SK-N-SH (cell line): ENCODE measurements around the gene KPNA4. TPM values are rescaled to one million over a fixed set of nuclear protein-coding genes. Genes with fewer than 3 reads are reported as not detected.

Experiments used
- CTCF ChIA-PET: fragments of 300-600, 350-600 bp; formaldehyde crosslinking; extraction: SDS; loops from one replicate; lab custom pipeline; 2021; lab: Yijun Ruan, JAX
- POLR2A ChIA-PET: fragments of 350-600 bp; sonication (Branson Sonifier 250); formaldehyde crosslinking; extraction: SDS; loops from one replicate; lab custom pipeline; 2020; ENCODE audit warnings: antibody characterized with exemption, inconsistent platforms; lab: Yijun Ruan, JAX
- DNase-seq: peaks from one replicate; pipeline ENCODE4 v3.0.0; 2012
- H2AFZ ChIP-seq: fragments of 200-600 bp; sonication (generic); 2 replicates; pipeline ENCODE4 v1.8.1; 2016; ENCODE audit warnings: antibody characterized with exemption, mild to moderate bottlenecking, low read depth
- H3F3A ChIP-seq: fragments of 200-600 bp; sonication (generic); replicated peaks from 2 replicates; pipeline ENCODE3; 2016; ENCODE audit warnings: antibody characterized with exemption, mild to moderate bottlenecking; ENCODE audit not compliant: insufficient read depth
- H3K27ac ChIP-seq, 2 experiments: fragments of 200-500 bp in 1 of 2; fragments of 200-600 bp in 1 of 2; sonication (Bioruptor generic) in 1 of 2; sonication (generic), shearing (Covaris generic) in 1 of 2; 2 replicates each; pipeline versions ENCODE4 v1.5.1 to v1.6.1; 2014 to 2016; ENCODE audit warnings: low read depth in 2 of 2, inconsistent platforms in 1 of 2, low read length in 1 of 2, mild to moderate bottlenecking in 1 of 2, mixed read lengths in 1 of 2
- H3K27me3 ChIP-seq: fragments of 200-600 bp; sonication (generic), shearing (Covaris generic); 2 replicates; pipeline ENCODE4 v1.6.1; 2016; ENCODE audit warnings: mixed run types; ENCODE audit not compliant: insufficient read depth
- H3K36me3 ChIP-seq, 2 experiments: fragments of 200-500 bp in 1 of 2; fragments of 200-600 bp in 1 of 2; sonication (Bioruptor generic) in 1 of 2; sonication (generic) in 1 of 2; replicated peaks in 1 of 2; 2 replicates each; pipeline versions ENCODE3 to v1.5.1; 2014 to 2016; ENCODE audit warnings: low read length in 1 of 2, mild to moderate bottlenecking in 1 of 2; ENCODE audit not compliant: insufficient read depth in 2 of 2, control insufficient read depth in 1 of 2
- H3K4me1 ChIP-seq, 2 experiments: fragments of 200-500 bp in 1 of 2; fragments of 200-600 bp in 1 of 2; sonication (Bioruptor generic) in 1 of 2; sonication (generic), shearing (Covaris generic) in 1 of 2; 2 replicates each; pipeline versions ENCODE4 v1.5.1 to v1.6.1; 2014 to 2016; ENCODE audit warnings: low read depth in 1 of 2, low read length in 1 of 2, mixed run types in 1 of 2; ENCODE audit not compliant: insufficient read depth in 2 of 2, control insufficient read depth in 1 of 2
- H3K4me2 ChIP-seq: fragments of 200-600 bp; sonication (generic), shearing (Covaris generic); 2 replicates; pipeline ENCODE4 v1.6.1; 2017; ENCODE audit warnings: mixed run types
- H3K4me3 ChIP-seq, 2 experiments: fragments of 200-500 bp in 1 of 2; fragments of 200-600 bp in 1 of 2; sonication (Bioruptor generic) in 1 of 2; sonication (generic), shearing (Covaris generic) in 1 of 2; 2 replicates each; pipeline versions ENCODE4 v1.5.1 to v1.8.1; 2014 to 2016; ENCODE audit warnings: low read depth in 2 of 2, inconsistent platforms in 1 of 2, low read length in 1 of 2, mild to moderate bottlenecking in 1 of 2, mixed read lengths in 1 of 2, moderate library complexity in 1 of 2
- H3K79me2 ChIP-seq: fragments of 200-600 bp; sonication (generic); 2 replicates; pipeline ENCODE4 v1.8.1; 2017; ENCODE audit warnings: mild to moderate bottlenecking; ENCODE audit not compliant: insufficient read depth
- H3K9ac ChIP-seq: fragments of 200-600 bp; sonication (generic); 2 replicates; pipeline ENCODE4 v1.6.1; 2017; ENCODE audit warnings: mixed run types
- H3K9me2 ChIP-seq: fragments of 200-600 bp; sonication (generic); 2 replicates; pipeline ENCODE4 v1.6.1; 2017; ENCODE audit warnings: mixed run types
- H3K9me3 ChIP-seq: fragments of 200-600 bp; sonication (generic); 2 replicates; pipeline ENCODE4 v1.6.1; 2017; ENCODE audit warnings: mixed run types, mild to moderate bottlenecking, moderate library complexity
- H4K20me1 ChIP-seq: fragments of 200-600 bp; sonication (generic); 2 replicates; pipeline ENCODE4 v1.6.1; 2017; ENCODE audit warnings: mild to moderate bottlenecking, mixed run types; ENCODE audit not compliant: insufficient read depth
- EP300 ChIP-seq, 2 experiments: IDR thresholded peaks; 2 replicates each; pipeline versions ENCODE4 v1.4.0 to v1.6.1; 2012; ENCODE audit warnings: borderline replicate concordance in 1 of 2, low read depth in 1 of 2, low read length in 1 of 2
- EZH2phosphoT487 ChIP-seq: fragments of 200-600 bp; sonication (generic); IDR thresholded peaks from 2 replicates; pipeline ENCODE4 v1.6.1; 2017; ENCODE audit warnings: low read depth, mixed run types, mild to moderate bottlenecking, antibody characterized with exemption, moderate library complexity, borderline replicate concordance
- FOXM1 ChIP-seq: IDR thresholded peaks from 2 replicates; pipeline ENCODE4 v1.4.0; 2012; ENCODE audit warnings: low read depth, mild to moderate bottlenecking
- GABPA ChIP-seq: IDR thresholded peaks from 2 replicates; pipeline ENCODE4 v1.4.0; 2012; ENCODE audit warnings: low read depth, mild to moderate bottlenecking
- GATA2 ChIP-seq: sonication (generic); formaldehyde crosslinking; IDR thresholded peaks from 2 replicates; pipeline ENCODE4 v1.5.0; 2020; ENCODE audit warnings: mild to moderate bottlenecking, missing genetic modification reagents
- JUND ChIP-seq: IDR thresholded peaks from 2 replicates; pipeline ENCODE4 v1.4.0; 2012
- NFIC ChIP-seq: IDR thresholded peaks from 2 replicates; pipeline ENCODE4 v1.4.0; 2012; ENCODE audit warnings: borderline replicate concordance
- NRF1 ChIP-seq: IDR thresholded peaks from 2 replicates; pipeline ENCODE4 v1.6.1; 2012; ENCODE audit warnings: low read depth, mild to moderate bottlenecking, low read length
- RCOR1 ChIP-seq: fragments of 150-350 bp; IDR thresholded peaks from 2 replicates; pipeline ENCODE4 v1.6.1; 2017; ENCODE audit warnings: antibody characterized with exemption, low read length
- RFX5 ChIP-seq: IDR thresholded peaks from 2 replicates; pipeline ENCODE4 v1.6.1; 2012; ENCODE audit warnings: mild to moderate bottlenecking, improper control_type of control experiment, low read length
- RXRA ChIP-seq: IDR thresholded peaks from 2 replicates; pipeline ENCODE4 v1.4.0; 2012; ENCODE audit warnings: low read depth, mild to moderate bottlenecking, borderline replicate concordance
- SIN3A ChIP-seq: IDR thresholded peaks from 2 replicates; pipeline ENCODE4 v1.6.1; 2012; ENCODE audit warnings: low read depth, mild to moderate bottlenecking, low read length, moderate library complexity, borderline replicate concordance
- TAF1 ChIP-seq: IDR thresholded peaks from 2 replicates; pipeline ENCODE4 v1.6.1; 2012; ENCODE audit warnings: low read depth, mild to moderate bottlenecking, low read length, moderate library complexity, borderline replicate concordance
- WGBS: methylation state at CpG from one replicate; pipeline ENCODE4 v1.1.6; 2017; ENCODE audit warnings: low lambda C conversion rate; 5-methylcytosine and 5-hydroxymethylcytosine counted together
- polyA plus RNA-seq, 3 experiments: library from polyadenylated mRNA; depleted of rRNA; stranded (reverse); fragments of >200 nt; gene quantifications; 2 replicates each; pipeline ENCODE4 v1.2.3, GENCODE V29; 2012
- TF ChIP-seq, protein P1 (sequence below): IDR thresholded peaks from 2 replicates; pipeline ENCODE4 v1.4.0; 2012; ENCODE audit warnings: low read depth
- TF ChIP-seq, protein P2 (sequence below): IDR thresholded peaks from 2 replicates; pipeline ENCODE4 v1.4.0; 2012; ENCODE audit warnings: low read depth, borderline replicate concordance
- TF ChIP-seq, protein P3 (sequence below): fragments of 150-350 bp; IDR thresholded peaks from 2 replicates; pipeline ENCODE4 v1.6.1; 2017; ENCODE audit warnings: antibody characterized with exemption, low read length, low read depth, borderline replicate concordance
- TF ChIP-seq, protein P4 (sequence below): fragments of 200-600 bp; sonication (generic); IDR thresholded peaks from 2 replicates; pipeline ENCODE4 v1.6.1; 2017; ENCODE audit warnings: antibody characterized with exemption, mild to moderate bottlenecking, moderate library complexity
- TF ChIP-seq, protein P5 (sequence below): IDR thresholded peaks from 2 replicates; pipeline ENCODE4 v1.4.0; 2012; ENCODE audit warnings: low read depth, borderline replicate concordance

The KPNA4 gene
- polyA plus RNA-seq, 1 of the 3 experiments (the other 2 are of a cell fraction) = 7.4 TPM

DNA sequence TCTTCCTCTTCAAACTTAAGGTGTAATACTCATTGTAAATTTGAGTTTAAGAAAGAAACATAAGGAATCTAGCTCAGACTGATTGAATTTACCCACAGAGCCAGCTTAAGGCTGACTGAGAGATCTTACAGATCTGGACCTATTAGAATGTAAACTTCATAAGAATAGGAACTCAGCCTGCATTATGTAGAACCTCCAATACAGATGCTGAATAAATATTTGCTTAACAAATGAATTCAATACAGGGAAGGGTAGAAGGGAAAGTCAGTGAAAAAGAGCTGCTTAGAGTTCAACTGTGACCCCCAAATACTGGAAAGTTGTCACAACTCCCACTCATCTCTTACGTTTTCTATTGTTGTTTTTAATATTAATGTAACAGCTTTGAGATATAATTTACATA lies 11.5 kb downstream of the KPNA4 start:
- 95% methylated on average over 1 of the region's 1 CpG for WGBS
- H3K27ac ChIP-seq = no peak overlapping the region
- H3K36me3 ChIP-seq = peaks cover 13 to 29% of the 10 kb centered on the region in 2 experiments
- H3F3A ChIP-seq = peaks cover 9% of the 10 kb centered on the region
- H3K79me2 ChIP-seq = peaks cover 100% of the 10 kb centered on the region
- H3K9me2 ChIP-seq = no peaks in the 10 kb centered on the region
- no peak for DNase-seq
- no peaks in the 10 kb centered on the region for H3K27me3 ChIP-seq
- TF ChIP-seq NRF1 (no peak), GABPA (no peak), NFIC (no peak), RFX5 (no peak), RXRA (no peak), GATA2 (CRISPR knock-in tag) (no peak), FOXM1 (no peak)
- TF ChIP-seq, protein P1, sequence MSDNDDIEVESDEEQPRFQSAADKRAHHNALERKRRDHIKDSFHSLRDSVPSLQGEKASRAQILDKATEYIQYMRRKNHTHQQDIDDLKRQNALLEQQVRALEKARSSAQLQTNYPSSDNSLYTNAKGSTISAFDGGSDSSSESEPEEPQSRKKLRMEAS = no peak
- TF ChIP-seq, protein P2, sequence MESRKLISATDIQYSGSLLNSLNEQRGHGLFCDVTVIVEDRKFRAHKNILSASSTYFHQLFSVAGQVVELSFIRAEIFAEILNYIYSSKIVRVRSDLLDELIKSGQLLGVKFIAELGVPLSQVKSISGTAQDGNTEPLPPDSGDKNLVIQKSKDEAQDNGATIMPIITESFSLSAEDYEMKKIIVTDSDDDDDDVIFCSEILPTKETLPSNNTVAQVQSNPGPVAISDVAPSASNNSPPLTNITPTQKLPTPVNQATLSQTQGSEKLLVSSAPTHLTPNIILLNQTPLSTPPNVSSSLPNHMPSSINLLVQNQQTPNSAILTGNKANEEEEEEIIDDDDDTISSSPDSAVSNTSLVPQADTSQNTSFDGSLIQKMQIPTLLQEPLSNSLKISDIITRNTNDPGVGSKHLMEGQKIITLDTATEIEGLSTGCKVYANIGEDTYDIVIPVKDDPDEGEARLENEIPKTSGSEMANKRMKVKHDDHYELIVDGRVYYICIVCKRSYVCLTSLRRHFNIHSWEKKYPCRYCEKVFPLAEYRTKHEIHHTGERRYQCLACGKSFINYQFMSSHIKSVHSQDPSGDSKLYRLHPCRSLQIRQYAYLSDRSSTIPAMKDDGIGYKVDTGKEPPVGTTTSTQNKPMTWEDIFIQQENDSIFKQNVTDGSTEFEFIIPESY = no peak
- TF ChIP-seq, protein P3, sequence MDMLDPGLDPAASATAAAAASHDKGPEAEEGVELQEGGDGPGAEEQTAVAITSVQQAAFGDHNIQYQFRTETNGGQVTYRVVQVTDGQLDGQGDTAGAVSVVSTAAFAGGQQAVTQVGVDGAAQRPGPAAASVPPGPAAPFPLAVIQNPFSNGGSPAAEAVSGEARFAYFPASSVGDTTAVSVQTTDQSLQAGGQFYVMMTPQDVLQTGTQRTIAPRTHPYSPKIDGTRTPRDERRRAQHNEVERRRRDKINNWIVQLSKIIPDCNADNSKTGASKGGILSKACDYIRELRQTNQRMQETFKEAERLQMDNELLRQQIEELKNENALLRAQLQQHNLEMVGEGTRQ = no peak
- TF ChIP-seq, protein P4, sequence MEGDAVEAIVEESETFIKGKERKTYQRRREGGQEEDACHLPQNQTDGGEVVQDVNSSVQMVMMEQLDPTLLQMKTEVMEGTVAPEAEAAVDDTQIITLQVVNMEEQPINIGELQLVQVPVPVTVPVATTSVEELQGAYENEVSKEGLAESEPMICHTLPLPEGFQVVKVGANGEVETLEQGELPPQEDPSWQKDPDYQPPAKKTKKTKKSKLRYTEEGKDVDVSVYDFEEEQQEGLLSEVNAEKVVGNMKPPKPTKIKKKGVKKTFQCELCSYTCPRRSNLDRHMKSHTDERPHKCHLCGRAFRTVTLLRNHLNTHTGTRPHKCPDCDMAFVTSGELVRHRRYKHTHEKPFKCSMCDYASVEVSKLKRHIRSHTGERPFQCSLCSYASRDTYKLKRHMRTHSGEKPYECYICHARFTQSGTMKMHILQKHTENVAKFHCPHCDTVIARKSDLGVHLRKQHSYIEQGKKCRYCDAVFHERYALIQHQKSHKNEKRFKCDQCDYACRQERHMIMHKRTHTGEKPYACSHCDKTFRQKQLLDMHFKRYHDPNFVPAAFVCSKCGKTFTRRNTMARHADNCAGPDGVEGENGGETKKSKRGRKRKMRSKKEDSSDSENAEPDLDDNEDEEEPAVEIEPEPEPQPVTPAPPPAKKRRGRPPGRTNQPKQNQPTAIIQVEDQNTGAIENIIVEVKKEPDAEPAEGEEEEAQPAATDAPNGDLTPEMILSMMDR = no peak
- TF ChIP-seq, all 33 proteins: peak for 0
- ChIA-PET CTCF (no interaction called here), POLR2A (no interaction called here)
- Histone ChIP-seq H3K9ac (no peak overlapping the region), H2AFZ (no peak overlapping the region), H4K20me1 (peaks cover 78% of the 10 kb centered on the region), H3K4me1 (peaks cover 0 to 8% of the 10 kb centered on the region in 2 experiments; a peak in 2 of 4 replicates), H3K4me3 (no peak overlapping the region), H3K4me2 (no peak overlapping the region), H3K9me3 (no peaks in the 10 kb centered on the region; the same call in 1 of the 2 replicates)

DNA sequence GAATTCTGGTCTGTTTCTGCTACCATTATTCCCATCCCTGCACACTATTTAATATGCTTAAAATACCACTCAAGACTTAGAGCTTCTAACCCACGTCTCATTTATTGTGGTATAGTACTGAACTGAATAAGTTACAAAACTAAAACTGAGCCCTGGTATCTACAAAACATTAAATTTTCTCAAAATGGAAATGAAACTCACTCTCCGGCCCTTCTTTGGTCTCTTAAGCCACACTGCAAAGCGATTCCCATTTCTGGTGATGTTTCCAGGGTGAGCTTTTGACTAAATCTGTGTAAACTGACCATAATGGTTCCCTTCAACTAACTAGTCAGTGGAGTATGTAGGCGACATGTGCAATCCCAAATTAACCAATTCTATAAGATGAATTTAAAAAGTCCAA lies 18.6 kb downstream of the KPNA4 start:
- POLR2A ChIA-PET = no interaction called here
- 92% methylated on average over 4 of the region's 4 CpGs for WGBS
- peaks cover 21% of the 10 kb centered on the region for H3F3A ChIP-seq
- H3K4me3 ChIP-seq = no peak overlapping the region
- H3K27me3 ChIP-seq = no peaks in the 10 kb centered on the region
- peaks cover 76% of the 10 kb centered on the region for H4K20me1 ChIP-seq
- H3K9me3 ChIP-seq = no peaks in the 10 kb centered on the region; the same call in 1 of the 2 replicates
- CTCF ChIA-PET = no interaction called here
- H3K9ac ChIP-seq = no peak overlapping the region
- H3K79me2 ChIP-seq = peaks cover 100% of the 10 kb centered on the region
- H3K9me2 ChIP-seq = no peaks in the 10 kb centered on the region
- H3K4me2 ChIP-seq = no peak overlapping the region
- H2AFZ ChIP-seq = no peak overlapping the region
- H3K4me1 ChIP-seq = peaks cover 3 to 7% of the 10 kb centered on the region in 2 experiments; a peak in 2 of 4 replicates
- H3K27ac ChIP-seq = no peak overlapping the region
- H3K36me3 ChIP-seq = peaks cover 8 to 39% of the 10 kb centered on the region in 2 experiments
- no peak for DNase-seq
- TF ChIP-seq EZH2phosphoT487 (no peak), GABPA (no peak), RXRA (no peak), FOXM1 (no peak), EP300 (IDR thresholded peaks at IDR 0.05; ENCODE audit: borderline replicate concordance in 1 of 2, low read depth in 1 of 2, low read length in 1 of 2) (no peak), TAF1 (no peak), RCOR1 (no peak), JUND (no peak), SIN3A (no peak)
- TF ChIP-seq, protein P5, sequence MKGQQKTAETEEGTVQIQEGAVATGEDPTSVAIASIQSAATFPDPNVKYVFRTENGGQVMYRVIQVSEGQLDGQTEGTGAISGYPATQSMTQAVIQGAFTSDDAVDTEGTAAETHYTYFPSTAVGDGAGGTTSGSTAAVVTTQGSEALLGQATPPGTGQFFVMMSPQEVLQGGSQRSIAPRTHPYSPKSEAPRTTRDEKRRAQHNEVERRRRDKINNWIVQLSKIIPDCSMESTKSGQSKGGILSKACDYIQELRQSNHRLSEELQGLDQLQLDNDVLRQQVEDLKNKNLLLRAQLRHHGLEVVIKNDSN = no peak
- TF ChIP-seq, protein P3 = no peak
